Testis (tissue), 2 donors: ENCODE measurements around the gene TACC3.

Source experiments
- POLR2A ChIP-seq: fragments of 450-650 bp; IDR thresholded peaks from one replicate; pipeline ENCODE4 v1.6.1; 2017; ENCODE audit warnings: antibody characterized with exemption, mild to moderate bottlenecking, moderate library complexity
- TF ChIP-seq, protein P1 (sequence below), 3 experiments: fragments of 450-650 bp in 2 of 3; fragments of 200-600 bp in 1 of 3; sonication (generic) in 1 of 3; IDR thresholded peaks; one replicate each; pipeline ENCODE4 v1.5.1; 2016 to 2019; ENCODE audit warnings: antibody characterized with exemption in 3 of 3, mild to moderate bottlenecking in 2 of 3, moderate library complexity in 1 of 3

- no peak for TF ChIP-seq POLR2A
- TF ChIP-seq, protein P1, sequence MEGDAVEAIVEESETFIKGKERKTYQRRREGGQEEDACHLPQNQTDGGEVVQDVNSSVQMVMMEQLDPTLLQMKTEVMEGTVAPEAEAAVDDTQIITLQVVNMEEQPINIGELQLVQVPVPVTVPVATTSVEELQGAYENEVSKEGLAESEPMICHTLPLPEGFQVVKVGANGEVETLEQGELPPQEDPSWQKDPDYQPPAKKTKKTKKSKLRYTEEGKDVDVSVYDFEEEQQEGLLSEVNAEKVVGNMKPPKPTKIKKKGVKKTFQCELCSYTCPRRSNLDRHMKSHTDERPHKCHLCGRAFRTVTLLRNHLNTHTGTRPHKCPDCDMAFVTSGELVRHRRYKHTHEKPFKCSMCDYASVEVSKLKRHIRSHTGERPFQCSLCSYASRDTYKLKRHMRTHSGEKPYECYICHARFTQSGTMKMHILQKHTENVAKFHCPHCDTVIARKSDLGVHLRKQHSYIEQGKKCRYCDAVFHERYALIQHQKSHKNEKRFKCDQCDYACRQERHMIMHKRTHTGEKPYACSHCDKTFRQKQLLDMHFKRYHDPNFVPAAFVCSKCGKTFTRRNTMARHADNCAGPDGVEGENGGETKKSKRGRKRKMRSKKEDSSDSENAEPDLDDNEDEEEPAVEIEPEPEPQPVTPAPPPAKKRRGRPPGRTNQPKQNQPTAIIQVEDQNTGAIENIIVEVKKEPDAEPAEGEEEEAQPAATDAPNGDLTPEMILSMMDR (IDR thresholded peaks at IDR 0.05), result no peak
Measured at GRCh38 chr4:1727117-1728031, 6.1 kb downstream of the TACC3 start.
